Left lung (tissue), 10 donors: ENCODE data around the gene SPATA17. TPM values are rescaled to one million over a fixed set of nuclear protein-coding genes. Genes with fewer than 3 reads are reported as not detected.

Experiments used
- ATAC-seq: fragments of 200-7000 bp; cut with Tn5 transposase; one replicate; pipeline ENCODE4 v1.9.1; 2020; ENCODE audit warnings: moderate library complexity
- DNase-seq, 4 donors: peaks; one replicate each; pipeline ENCODE4 v3.0.0-alpha.2; 2013 to 2020
- H3K27ac ChIP-seq, 2 donors: fragments of 200-600 bp; sonication (generic) in 1 of 2; one replicate each; pipeline versions ENCODE4 v1.5.0 to v1.8.0; 2020 to 2021
- H3K27me3 ChIP-seq, 2 donors: fragments of 200-600 bp; sonication (generic) in 1 of 2; one replicate each; pipeline versions ENCODE4 v1.5.0 to v1.8.0; 2020 to 2021
- H3K36me3 ChIP-seq, 2 donors: fragments of 200-600 bp; sonication (generic) in 1 of 2; one replicate each; pipeline versions ENCODE4 v1.5.0 to v1.8.0; 2020 to 2021
- H3K4me1 ChIP-seq, 2 donors: fragments of 200-600 bp; one replicate each; pipeline ENCODE4 v1.8.0; 2021
- H3K4me3 ChIP-seq, 2 donors: fragments of 200-600 bp; sonication (generic) in 1 of 2; one replicate each; pipeline versions ENCODE4 v1.5.0 to v1.8.0; 2020 to 2021; ENCODE audit warnings: mild to moderate bottlenecking in 1 of 2
- H3K9me3 ChIP-seq, 2 donors: fragments of 200-600 bp; sonication (generic) in 1 of 2; one replicate each; pipeline versions ENCODE4 v1.5.0 to v1.8.0; 2020 to 2021
- CTCF ChIP-seq, 2 donors: fragments of 200-600 bp; sonication (generic) in 1 of 2; IDR thresholded peaks; one replicate each; pipeline versions ENCODE4 v1.5.0 to v1.8.0; 2021; ENCODE audit warnings: antibody characterized with exemption in 2 of 2
- intact Hi-C, 2 donors: fragments of 100-400 bp; cut with DNase I; formaldehyde crosslinking; loops; one replicate each; pipeline versions ENCODE4 v1.11.2 to v1.14.2; 2022
- polyA plus RNA-seq, 6 donors: library from polyadenylated mRNA; unstranded; fragments of 120-200 nt; gene quantifications; one replicate each; pipeline ENCODE4 v1.2.1, GENCODE V29; 2013; ENCODE audit not compliant: insufficient read length in 6 of 6
- total RNA-seq, 2 donors: library from RNA; stranded (reverse); fragmentation: NEBNext Ultra II Directional; extraction: Animal tissue kit (Norgen Biotek cat#: 25700); gene quantifications; one replicate each; pipeline ENCODE4 v1.2.1, GENCODE V29; 2021
- donor health status: DM: no; HTN: yes; CAD: no.
- donor health status: DM: no; HTN: no; CAD: no.

SPATA17 gene
- total and polyA plus RNA-seq, 8 donors: 1.8 to 8.8 (median 6.4) TPM

GRCh38 chr1:217857061-217857460 is 225.9 kb downstream of the SPATA17 start:
- peaks cover 0 to 7% of the 10 kb centered on the region in 2 donors for H3K9me3 ChIP-seq
- H3K4me1 ChIP-seq: peaks cover 0 to 8% of the 10 kb centered on the region in 2 donors
- no peak overlapping the region for H3K4me3 ChIP-seq
- H3K27me3 ChIP-seq: no peaks in the 10 kb centered on the region
- H3K27ac ChIP-seq: no peak overlapping the region
- no peak for TF ChIP-seq CTCF (IDR thresholded peaks at IDR 0.05)
- ATAC-seq (peak; percentile 75), DNase-seq (peak in 1 of 4 donors; percentile 20)
- intact Hi-C loops: no loop called here
- H3K36me3 ChIP-seq: no peaks in the 10 kb centered on the region

- ATAC-seq: no peak
- Histone ChIP-seq H3K4me1 (peaks cover 0 to 7% of the 10 kb centered on the region in 2 donors), H3K27me3 (no peaks in the 10 kb centered on the region), H3K4me3 (no peak overlapping the region), H3K9me3 (peaks cover 0 to 7% of the 10 kb centered on the region in 2 donors), H3K27ac (no peak overlapping the region), H3K36me3 (no peaks in the 10 kb centered on the region)
- DNase-seq: no peak
- intact Hi-C loops: no loop called here
- TF ChIP-seq CTCF (IDR thresholded peaks at IDR 0.05): no peak
Observed at GRCh38 chr1:217861658-217862057, 230.5 kb downstream of the SPATA17 start.

GRCh38 chr1:217867446-217867995 is 236.4 kb downstream of the SPATA17 start:
- no peaks in the 10 kb centered on the region for H3K27me3 ChIP-seq
- intact Hi-C loops: no loop called here
- no peak for TF ChIP-seq CTCF (IDR thresholded peaks at IDR 0.05)
- H3K27ac ChIP-seq: no peak overlapping the region
- H3K9me3 ChIP-seq: no peaks in the 10 kb centered on the region
- no peaks in the 10 kb centered on the region for H3K36me3 ChIP-seq
- DNase-seq: no peak
- no peaks in the 10 kb centered on the region for H3K4me1 ChIP-seq
- H3K4me3 ChIP-seq: no peak overlapping the region
- ATAC-seq: no peak

GRCh38 chr1:217871955-217872354 is 240.8 kb downstream of the SPATA17 start:
- intact Hi-C loops: no loop called here
- H3K27me3 ChIP-seq: no peaks in the 10 kb centered on the region
- H3K9me3 ChIP-seq: no peaks in the 10 kb centered on the region
- no peaks in the 10 kb centered on the region for H3K4me1 ChIP-seq
- H3K27ac ChIP-seq: no peak overlapping the region
- H3K36me3 ChIP-seq: no peaks in the 10 kb centered on the region
- H3K4me3 ChIP-seq: no peak overlapping the region
- DNase-seq (no peak), ATAC-seq (no peak)
- no peak for TF ChIP-seq CTCF (IDR thresholded peaks at IDR 0.05)

- no peak for ATAC-seq
- no peak overlapping the region for H3K27ac ChIP-seq
- H3K4me1 ChIP-seq: no peaks in the 10 kb centered on the region
- DNase-seq: no peak
- no peak overlapping the region for H3K4me3 ChIP-seq
- H3K27me3 ChIP-seq: no peaks in the 10 kb centered on the region
- no peaks in the 10 kb centered on the region for H3K9me3 ChIP-seq
- H3K36me3 ChIP-seq: no peaks in the 10 kb centered on the region
- TF ChIP-seq CTCF (IDR thresholded peaks at IDR 0.05): no peak
- intact Hi-C loops: no loop called here
Observed at GRCh38 chr1:217875229-217875628, 244.1 kb downstream of the SPATA17 start.
